Measurements from ENCODE around the gene PPARA.

DNA sequence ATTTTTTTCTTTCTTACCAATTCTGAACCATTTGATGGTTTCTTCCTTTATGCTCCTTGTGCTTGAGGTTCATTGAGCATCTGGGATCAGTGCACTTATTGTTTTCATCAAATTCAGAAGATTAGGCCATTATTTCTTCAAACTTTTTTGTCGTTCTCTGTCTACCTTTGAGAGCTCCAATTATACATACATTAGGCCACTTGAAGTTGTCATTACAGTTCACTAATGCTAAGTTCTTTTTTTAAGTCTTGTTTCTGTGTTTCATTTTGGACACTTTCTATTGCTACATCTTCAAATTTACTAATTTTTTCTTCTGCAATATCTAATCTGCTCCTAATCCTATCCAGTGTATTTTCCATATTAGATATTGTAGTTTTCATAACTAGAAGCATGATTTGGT is 58.9 kb downstream of the PPARA start:
- TF ChIP-seq TAF1 (IDR thresholded peaks at IDR 0.05; ENCODE audit: borderline replicate concordance, low read depth, low read length), result no peak
- no peak for TF ChIP-seq POLR2A (IDR thresholded peaks at IDR 0.05; ENCODE audit: low read depth, low read length)

Data from GM12892 (cell line).